GM12878 (cell line): Measurements from ENCODE around the gene KCNG1.

Source experiments
- BACH1 ChIP-seq: fragments of 450-650 bp; IDR thresholded peaks from 2 replicates; pipeline ENCODE4 v1.6.1; 2017; ENCODE audit warnings: mild to moderate bottlenecking, borderline replicate concordance
- CTCF ChIP-seq, 3 experiments: IDR thresholded peaks in 2 of 3; conservative IDR thresholded peaks in 1 of 3; 2 replicates each; pipeline ENCODE4 v1.5.1; 2011; ENCODE audit warnings: low read depth in 3 of 3, low read length in 3 of 3, mild to moderate bottlenecking in 3 of 3, control low read depth in 2 of 3, moderate library complexity in 2 of 3, inconsistent platforms in 1 of 3, mixed read lengths in 1 of 3; ENCODE audit not compliant: control insufficient read depth in 2 of 3, insufficient read depth in 1 of 3; ENCODE audit errors: extremely low read depth in 1 of 3
- EZH2 ChIP-seq: IDR thresholded peaks from 2 replicates; pipeline ENCODE4 v1.6.1; 2012; ENCODE audit warnings: low read depth, mild to moderate bottlenecking, control low read depth, inconsistent platforms, low read length, borderline replicate concordance; ENCODE audit not compliant: control insufficient read depth
- FOXK2 ChIP-seq: fragments of 450-650 bp; IDR thresholded peaks from 2 replicates; pipeline ENCODE4 v1.6.1; 2017; ENCODE audit warnings: mild to moderate bottlenecking, moderate library complexity
- HDAC2 ChIP-seq: fragments of 200-600 bp; sonication (generic); IDR thresholded peaks from 2 replicates; pipeline ENCODE4 v1.6.1; 2017
- MTA3 ChIP-seq: IDR thresholded peaks from 2 replicates; pipeline ENCODE4 v1.6.1; 2012; ENCODE audit warnings: low read length, inconsistent platforms, borderline replicate concordance
- NFYB ChIP-seq: IDR thresholded peaks from 2 replicates; pipeline ENCODE4 v1.6.1; 2011; ENCODE audit warnings: low read depth, mild to moderate bottlenecking, low read length, improper control_type of control experiment, moderate library complexity; ENCODE audit not compliant: insufficient read depth
- NRF1 ChIP-seq: conservative IDR thresholded peaks from 2 replicates; pipeline ENCODE4 v1.6.1; 2011; ENCODE audit warnings: mild to moderate bottlenecking, low read depth, low read length, improper control_type of control experiment
- PAX8 ChIP-seq: fragments of 450-650 bp; IDR thresholded peaks from 2 replicates; pipeline ENCODE4 v1.6.1; 2017; ENCODE audit warnings: mild to moderate bottlenecking, moderate library complexity
- POLR2A ChIP-seq: IDR thresholded peaks from 2 replicates; pipeline ENCODE4 v1.6.1; 2011; ENCODE audit warnings: low read depth, mild to moderate bottlenecking, low read length
- REST ChIP-seq: IDR thresholded peaks from 2 replicates; pipeline ENCODE4 v1.6.1; 2012; ENCODE audit warnings: mild to moderate bottlenecking, low read depth, low read length
- SMARCA5 ChIP-seq: fragments of 450-650 bp; IDR thresholded peaks from 2 replicates; pipeline ENCODE4 v1.6.1; 2017; ENCODE audit warnings: mild to moderate bottlenecking

GRCh38 chr20:51017251-51017650, 5.7 kb downstream of the KCNG1 start:
- no peak for TF ChIP-seq CTCF (IDR thresholded peaks at IDR 0.05 in 2 of 3, conservative IDR thresholded peaks at IDR 0.05 in 1 of 3; ENCODE audit: control insufficient read depth in 2 of 3, extremely low read depth in 1 of 3, insufficient read depth in 1 of 3, low read depth in 3 of 3, low read length in 3 of 3)
- TF ChIP-seq NRF1, result no peak
- TF ChIP-seq BACH1, result no peak
- TF ChIP-seq EZH2, result no peak
- no peak for TF ChIP-seq PAX8
- no peak for TF ChIP-seq REST
- no peak for TF ChIP-seq MTA3
- no peak for TF ChIP-seq POLR2A
- TF ChIP-seq FOXK2, result no peak
- TF ChIP-seq NFYB, result no peak
- TF ChIP-seq HDAC2, result no peak
- TF ChIP-seq SMARCA5, result no peak
